GM21526 (cell line): ENCODE results near the gene MICB.
A peak's percentile ranks its signal among the peaks of the same experiment; 100 is the strongest.
"Not testable (repeated sequence)": the region's sequence is repeated elsewhere in the genome, so short reads cannot be mapped to it uniquely, and the experiment has no call there.

ENCODE experiments used
- ATAC-seq: cut with Tn5 transposase; IDR thresholded peaks from one replicate; pipeline ENCODE4 v1.9.1; 2021; ENCODE audit warnings: moderate library complexity; ENCODE audit not compliant: unreplicated experiment, low FRiP score

MICB gene

GRCh38 chr6:31497531-31498476, at the start of gene MICB:
TSS of gene MICB (plus strand) at chr6:31498145. CDS start at chr6:31498194, 49 bp downstream.
- peak; percentile 47 for ATAC-seq

GRCh38 chr6:31450751-31451150, 47.2 kb upstream of the MICB start:
- no peak for ATAC-seq

DNA sequence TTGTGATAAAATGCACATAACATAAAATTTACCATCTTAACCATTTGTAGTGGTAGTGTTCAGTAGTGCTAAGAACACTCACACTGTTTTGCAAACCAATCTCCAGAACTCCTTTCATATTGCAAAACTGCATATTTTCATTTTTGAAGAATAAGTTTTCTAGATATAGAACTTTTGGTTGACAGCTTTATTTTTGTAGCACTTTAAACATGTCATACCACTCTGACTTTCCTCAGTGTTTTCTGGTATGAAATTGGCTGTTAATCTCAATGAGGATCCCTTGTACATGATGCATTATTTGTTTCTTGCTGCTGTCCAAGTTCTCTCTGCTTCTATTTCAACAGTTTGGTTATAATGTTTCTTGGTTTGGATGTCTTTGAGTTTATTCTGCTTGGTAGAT, 45.1 kb upstream of the MICB start:
- no peak for ATAC-seq

DNA sequence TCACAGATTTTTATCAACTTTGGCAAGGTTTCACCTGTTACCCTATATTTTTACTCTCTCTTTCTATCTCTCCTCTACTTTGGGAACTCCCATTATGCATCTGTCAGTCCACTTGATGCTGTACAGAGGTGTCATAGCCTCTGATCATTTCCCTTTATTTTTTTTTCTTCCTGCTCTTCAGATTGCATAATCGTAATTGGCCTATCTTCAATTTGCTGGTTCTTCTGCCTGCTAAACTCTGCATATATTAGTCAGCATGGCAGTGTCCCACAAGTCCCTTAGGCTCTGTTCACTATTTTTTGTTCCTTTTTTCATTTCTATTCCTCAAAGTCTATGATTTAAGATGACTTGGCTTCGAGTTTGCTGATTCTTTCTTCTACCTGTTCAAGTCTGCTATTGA, 44.7 kb upstream of the MICB start:
- no peak for ATAC-seq

DNA sequence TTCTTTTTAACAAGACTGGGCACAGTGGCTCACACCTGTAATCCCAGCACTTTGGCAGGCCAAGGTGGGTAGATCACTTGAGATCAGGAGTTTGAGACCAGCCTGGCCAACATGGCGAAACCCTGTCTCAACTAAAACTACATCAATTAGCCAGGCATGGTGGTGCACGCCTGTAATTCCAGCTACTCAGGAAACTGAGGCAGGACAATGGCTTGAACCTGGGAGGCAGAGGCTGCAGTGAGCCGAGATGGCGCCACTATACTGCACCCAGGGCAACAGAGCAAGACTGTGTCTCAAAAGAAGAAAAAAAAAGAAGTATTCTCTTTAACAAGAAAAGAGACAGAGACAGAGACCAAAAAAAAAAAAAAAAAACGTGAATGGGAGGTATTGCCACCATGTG, 38.1 kb upstream of the MICB start:
- not testable (repeated sequence) for ATAC-seq

DNA sequence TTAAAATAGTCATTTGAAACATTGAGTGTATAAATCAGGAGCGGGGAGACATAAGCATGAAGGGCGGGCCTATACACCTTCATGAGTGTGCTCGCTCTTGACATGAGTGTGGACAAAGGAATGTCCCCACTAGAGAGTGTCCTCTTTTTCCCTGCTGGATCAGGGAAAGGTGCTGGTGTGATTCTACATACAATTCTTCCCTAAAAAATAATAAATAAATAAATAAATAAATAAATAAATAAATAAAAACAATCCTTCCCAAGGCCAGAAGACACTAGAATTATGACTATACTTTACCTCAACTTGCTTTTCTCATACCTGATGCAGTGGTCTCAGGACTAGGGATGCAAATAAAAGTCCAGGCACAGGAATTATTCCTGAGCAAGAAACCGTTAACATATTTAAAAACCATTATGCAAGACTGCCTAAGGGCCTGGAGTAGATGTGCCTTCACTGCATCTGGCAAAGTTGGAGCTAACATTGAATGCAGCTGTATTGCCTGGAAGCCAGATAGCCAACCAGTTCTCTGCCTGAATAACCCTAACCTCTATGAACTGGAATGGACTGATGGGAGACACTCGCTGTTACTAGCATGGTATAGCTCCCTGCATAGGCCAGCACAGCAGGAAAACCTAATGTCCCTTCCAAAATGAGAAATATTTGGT, 37.5 kb upstream of the MICB start:
- no peak for ATAC-seq

DNA sequence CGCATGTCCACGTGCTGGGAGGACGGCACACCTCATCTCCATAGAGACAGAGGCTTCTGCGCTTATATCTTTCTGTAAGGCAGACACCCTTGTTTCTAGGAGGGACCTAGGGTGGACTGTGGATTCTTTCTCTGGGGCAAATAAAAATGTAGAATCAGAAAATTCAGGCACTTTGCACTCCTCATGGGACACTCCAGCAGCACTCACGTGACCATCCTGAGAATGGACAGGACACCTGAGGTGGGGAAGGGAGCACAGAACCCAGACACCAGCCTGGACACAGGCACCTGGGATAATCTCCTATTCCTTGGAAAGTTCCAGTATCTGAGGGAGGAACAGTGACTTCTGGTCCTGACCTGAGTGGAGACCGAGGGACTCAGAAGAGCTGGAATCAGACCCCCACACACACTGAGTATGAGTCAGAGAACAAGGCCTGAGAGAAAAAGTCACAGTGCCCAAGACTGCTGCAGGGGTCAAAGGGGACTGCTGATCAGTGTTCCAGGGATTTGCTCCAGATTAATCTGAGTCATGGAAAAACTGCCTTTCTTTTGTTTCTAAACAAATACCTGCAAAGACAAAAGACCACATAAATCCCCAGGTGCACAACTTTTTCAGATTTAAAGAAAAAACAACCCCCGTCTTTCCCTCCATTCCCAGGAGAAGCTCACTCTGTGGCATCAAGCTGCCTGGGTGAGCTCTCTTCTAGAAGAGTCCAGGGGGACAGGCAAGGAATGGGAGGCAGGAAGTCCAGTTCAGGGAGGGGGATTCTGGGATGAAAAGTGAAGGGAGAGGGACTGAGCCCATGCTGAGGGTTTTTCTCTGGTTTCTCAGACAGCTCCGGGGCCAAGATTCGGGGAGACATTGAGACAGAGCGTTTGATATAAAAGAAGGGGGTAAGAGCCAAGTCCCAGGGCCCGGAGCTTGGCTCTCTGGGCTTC, 35.6 kb upstream of the MICB start:
- no peak for ATAC-seq

DNA sequence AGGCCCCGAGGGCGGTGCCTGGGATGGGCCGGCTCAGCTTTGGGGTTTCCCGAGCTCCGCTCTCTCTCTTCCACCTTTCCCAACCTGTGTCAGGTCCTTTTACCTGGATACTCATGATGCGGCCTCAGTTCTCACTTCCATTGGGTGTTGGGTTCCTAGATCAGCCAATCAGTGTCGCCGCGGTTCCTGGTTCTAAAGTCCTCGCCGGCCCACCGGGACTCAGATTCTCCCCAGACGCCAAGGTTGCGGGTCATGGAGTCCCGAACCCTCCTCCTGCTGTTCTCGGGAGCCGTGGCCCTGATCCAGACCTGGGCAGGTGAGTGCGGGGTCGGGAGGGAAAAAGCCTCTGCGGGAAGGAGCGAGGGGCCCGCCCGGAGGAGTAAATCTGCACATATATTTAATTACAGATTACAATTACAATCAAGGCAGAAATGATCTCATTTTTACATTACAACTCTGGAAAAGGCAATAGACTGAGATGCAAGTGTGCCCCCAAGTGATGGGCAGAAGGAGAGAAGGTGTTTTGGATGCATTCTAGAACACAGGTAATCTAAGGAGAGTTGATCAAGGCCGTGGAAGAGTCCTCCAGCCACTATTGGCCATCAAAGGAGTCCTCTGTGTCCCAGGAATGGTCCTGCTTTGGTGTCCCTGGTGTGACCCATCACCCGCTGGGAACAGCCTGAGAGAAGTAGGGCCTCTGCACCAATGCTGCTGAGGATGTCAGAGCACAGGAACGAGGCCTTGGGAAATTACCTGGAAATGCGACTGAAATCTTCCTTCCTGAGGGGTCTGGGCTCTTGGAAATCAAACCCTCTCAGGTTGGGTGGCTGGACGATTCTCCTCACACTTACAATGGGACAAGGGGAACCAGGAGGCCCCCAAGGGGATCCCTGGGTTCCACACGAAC, 34.7 kb upstream of the MICB start:
- ATAC-seq, result peak; percentile 75

DNA sequence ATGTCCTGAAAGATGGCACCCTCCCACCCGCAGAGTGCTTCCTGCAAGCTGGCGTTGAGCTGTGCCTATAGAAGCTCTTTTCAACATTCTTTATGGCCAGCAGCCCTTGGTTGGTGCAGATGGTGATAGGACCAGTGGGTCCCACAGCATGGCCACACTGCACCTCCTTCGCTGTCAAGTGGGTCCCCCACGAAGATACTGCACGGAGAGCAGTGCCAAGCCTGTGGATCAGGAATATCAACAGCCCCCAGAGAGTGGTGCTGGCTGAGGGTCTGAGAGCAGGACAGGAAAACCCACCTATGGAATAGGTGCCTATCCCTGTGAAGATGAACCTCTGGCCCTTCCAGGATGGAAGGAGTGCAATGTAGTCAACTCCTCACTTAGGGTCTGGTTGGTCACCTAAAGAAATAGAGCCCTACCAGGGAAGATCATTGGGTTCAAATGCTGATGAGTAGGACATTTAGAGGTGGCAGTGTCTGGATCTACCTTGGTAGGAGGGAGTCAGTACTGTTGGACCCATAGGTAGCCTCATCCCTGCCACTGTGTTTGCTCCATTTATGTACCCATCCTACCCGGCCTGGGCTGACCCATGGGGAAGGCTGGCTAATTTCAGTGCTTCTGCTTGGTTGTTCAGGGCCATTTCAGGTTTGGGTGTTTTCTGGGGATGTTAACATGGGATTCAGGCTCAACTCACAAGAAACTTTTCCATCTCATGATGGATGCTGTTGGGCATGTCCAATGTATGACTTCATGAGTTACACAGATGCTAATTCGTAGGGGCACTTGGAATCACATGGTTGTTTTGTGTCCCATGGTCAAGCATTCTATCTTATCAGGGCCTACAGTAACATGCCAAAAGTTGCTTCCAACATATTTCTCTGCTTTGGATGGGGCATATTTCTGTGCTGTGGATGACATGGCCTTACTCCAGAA, 33.4 kb upstream of the MICB start:
- no peak for ATAC-seq

GRCh38 chr6:31465185-31465536, 32.8 kb upstream of the MICB start:
- ATAC-seq, result no peak

DNA sequence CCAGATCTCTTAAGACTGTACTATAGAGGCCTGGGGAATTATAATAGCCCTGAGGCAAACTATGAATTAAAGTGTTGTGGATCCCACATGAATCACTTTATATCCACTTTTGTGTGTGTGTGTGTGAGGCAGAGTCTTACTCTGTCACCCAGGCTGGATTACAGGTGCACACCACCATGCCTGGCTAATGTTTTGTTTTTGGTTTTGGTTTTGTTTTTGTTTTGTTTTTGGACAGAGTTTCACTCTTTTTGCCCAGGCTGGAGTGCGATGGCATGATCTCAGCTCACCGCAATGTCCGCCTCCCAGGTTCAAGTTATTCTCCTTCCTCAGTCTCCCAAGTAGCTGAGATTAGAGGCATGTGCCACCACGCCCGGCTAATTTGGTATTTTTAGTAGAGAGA, 32.2 kb upstream of the MICB start:
- no peak for ATAC-seq

DNA sequence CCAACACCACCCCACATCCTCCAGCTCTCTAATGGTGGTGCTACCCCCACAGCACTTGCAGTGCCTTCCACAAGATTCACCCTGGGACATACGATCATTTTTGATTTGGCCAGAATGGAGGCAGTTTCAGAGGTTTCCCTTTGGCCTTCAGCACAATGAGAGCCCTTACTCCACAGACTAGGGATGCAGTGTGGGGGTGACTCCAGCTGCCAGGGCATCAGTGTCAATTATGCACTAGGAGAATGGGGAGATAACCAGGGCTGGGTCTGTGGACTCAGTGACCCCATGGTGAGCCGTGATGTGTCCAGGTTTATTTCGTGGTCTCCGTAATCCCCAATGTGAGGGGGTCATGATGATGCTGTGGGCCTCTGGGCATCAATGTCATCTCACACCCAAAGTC, 31.5 kb upstream of the MICB start:
- no peak for ATAC-seq

GRCh38 chr6:31467151-31467550, 30.8 kb upstream of the MICB start:
- no peak for ATAC-seq

DNA sequence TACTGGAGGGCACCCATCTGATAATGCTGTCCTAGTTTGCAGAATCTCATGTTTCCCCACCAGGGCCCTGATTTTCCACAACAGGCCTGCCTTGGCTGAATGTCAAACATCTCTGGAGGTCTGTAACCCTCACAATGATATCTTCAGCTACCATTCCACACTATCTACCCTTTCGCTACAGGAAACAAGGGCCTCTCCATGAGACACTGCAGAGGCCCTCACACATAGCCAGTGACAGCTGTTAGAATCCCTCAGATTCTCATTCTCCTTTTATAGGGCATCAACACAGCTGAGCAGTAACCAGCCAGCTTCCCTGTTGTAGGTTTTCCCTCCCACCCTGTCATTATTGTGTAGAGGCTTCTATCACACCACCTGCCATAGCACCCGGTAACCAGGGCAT, 29.6 kb upstream of the MICB start:
- ATAC-seq, result no peak

- no peak for ATAC-seq
These were observed 27.1 kb upstream of the MICB start for GRCh38 chr6:31470801-31471200.

- no peak for ATAC-seq
These were observed 26.2 kb upstream of the MICB start for GRCh38 chr6:31471711-31472110.

GRCh38 chr6:31472259-31472658, 25.7 kb upstream of the MICB start:
- no peak for ATAC-seq

DNA sequence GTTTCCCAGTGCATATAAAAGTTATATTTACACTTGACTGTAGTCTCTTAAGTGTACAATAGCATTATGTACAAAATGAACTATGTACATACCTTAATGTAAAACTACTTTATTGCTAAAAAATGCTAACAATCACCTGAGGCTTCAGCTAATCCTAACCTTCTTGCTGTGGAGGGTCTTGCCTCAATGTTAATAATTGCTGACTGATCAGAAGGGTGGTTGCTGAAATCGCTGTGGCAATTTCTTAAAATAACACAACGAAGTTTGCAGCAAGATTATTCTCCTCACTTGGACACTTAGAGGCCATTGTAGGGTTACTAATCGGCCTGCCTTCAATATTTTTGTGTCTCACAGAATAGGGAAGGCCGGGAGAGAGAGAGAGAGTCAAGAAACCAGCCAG, 24.7 kb upstream of the MICB start:
- no peak for ATAC-seq
